HG02973 (cell line): Measurements from ENCODE around the gene COMT.

ENCODE experiments used
- ATAC-seq: cut with Tn5 transposase; IDR thresholded peaks from one replicate; pipeline ENCODE4 v1.9.1; 2021; ENCODE audit warnings: moderate library complexity; ENCODE audit not compliant: unreplicated experiment

Gene COMT

GRCh38 chr22:19955241-19956128, 13.9 kb downstream of the COMT start:
- ATAC-seq = no peak

DNA sequence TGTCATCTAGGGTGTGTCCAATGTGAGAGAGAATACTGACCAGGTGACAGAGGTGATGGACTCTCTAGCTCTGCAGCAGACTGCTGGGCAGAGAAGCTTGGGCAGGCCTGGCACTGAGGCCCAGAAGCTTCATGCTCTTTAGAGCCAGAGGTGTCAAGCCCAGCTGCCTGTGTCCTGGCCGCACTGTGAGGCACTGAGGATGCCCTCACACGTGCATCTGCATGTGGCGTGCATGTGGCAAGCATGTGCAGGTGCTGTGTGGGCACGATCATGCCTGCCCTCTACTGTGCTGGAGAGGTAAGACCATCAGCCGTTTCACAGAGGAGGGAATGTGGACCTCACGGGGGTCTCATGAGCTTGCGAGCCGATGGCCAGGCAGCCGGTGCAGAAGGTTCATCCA, 15.9 kb downstream of the COMT start:
- no peak for ATAC-seq

GRCh38 chr22:19958083-19959042, 16.8 kb downstream of the COMT start:
- ATAC-seq = no peak

DNA sequence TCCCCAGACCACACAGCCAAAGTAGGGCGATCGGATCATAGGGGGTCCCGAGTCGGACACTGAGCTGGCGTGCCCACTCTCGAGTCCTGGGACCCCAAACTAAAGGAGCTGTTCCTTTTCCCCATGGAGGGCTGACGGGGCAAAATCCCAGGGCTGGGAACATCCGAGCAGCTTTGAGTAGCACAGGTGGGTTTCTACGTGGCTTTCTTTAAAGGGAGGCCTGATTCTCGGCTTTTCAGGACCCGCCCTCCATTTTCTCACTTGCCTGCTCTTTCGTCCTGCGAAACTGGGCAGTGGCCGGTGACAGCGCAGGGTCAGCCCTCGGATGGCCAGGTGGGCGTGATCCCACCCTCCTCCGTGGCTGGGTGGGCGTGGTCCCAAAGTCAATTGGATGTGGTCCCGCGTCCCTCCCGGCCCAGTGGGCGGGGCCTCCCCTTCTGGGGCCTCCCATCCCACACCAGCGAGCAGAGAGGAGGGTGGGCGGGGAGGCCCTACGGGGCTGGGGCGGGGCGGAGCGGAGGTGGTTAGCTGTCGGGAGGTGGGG, 17.5 kb downstream of the COMT start:
- ATAC-seq = no peak

GRCh38 chr22:19959587-19960490, 18.3 kb downstream of the COMT start:
- ATAC-seq = no peak

- no peak for ATAC-seq
Observed at GRCh38 chr22:19960491-19961200, 19.1 kb downstream of the COMT start.

- ATAC-seq = no peak
Observed at GRCh38 chr22:19961201-19961580, 19.6 kb downstream of the COMT start.

DNA sequence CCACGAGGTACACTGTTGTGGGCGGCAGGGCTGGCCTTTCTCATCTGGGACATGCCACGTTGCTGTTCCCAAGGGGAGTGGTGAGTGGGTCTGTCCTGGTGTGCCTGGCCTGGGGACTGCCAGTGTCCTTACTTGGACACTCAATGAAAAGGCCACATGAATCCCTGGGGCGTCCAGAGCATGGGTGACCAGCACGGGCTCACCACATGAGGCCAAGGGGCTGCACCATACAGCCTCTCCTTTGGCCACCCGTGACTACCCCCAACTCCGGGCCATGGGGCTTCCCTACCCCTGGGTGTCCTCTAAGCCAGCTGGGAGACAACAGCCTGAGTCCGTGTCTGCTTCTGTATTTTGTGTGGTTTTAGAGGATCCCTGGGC, 20.3 kb downstream of the COMT start:
- no peak for ATAC-seq

DNA sequence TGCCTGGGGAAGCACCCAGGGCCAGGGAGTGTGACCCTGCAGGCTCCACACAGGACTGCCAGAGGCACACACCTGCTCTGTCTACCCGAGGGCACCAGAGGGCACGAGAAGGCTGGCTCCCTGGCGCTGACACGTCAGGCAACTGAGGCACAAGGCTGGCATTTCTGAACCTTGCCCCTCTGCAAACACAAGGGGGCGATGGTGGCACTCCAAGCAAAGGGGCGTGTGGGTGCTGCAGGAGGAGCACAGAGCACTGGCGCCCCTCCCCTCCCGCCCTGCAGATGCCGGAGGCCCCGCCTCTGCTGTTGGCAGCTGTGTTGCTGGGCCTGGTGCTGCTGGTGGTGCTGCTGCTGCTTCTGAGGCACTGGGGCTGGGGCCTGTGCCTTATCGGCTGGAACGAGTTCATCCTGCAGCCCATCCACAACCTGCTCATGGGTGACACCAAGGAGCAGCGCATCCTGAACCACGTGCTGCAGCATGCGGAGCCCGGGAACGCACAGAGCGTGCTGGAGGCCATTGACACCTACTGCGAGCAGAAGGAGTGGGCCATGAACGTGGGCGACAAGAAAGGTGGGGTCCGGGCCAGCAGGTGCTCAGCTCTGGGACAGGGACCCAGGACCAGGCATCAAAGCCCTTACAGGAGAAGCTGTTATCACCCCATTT, 20.8 kb downstream of the COMT start:
- no peak for ATAC-seq

DNA sequence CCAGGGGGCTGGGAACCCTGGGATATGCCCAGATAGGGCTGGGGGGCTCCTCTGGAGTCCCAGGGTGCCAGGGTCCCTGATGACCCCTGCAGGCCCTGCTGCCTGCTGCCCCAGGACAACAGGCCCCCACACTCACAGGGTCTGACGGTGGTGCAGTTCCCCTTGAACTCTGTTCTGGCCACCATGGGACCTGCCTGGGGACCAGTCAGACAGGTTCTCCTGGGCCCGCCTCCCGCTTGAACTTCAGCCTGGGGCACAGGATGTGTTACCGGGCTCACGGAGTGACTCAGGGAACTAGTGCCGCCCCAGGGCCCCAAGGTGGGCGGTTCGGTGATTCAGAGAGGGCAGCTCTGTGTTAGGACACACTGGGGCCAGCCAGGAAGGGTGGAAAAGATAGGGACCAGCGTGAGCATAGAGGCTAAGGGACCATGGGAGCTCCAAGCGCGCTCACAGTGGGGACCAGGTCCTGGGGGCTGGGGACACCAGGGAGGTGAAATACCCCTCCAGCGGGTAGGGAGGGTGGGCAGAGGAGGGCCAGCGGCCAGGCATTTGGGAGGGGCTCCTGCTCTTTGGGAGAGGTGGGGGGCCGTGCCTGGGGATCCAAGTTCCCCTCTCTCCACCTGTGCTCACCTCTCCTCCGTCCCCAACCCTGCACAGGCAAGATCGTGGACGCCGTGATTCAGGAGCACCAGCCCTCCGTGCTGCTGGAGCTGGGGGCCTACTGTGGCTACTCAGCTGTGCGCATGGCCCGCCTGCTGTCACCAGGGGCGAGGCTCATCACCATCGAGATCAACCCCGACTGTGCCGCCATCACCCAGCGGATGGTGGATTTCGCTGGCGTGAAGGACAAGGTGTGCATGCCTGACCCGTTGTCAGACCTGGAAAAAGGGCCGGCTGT, 21.6 kb downstream of the COMT start:
- ATAC-seq = no peak

DNA sequence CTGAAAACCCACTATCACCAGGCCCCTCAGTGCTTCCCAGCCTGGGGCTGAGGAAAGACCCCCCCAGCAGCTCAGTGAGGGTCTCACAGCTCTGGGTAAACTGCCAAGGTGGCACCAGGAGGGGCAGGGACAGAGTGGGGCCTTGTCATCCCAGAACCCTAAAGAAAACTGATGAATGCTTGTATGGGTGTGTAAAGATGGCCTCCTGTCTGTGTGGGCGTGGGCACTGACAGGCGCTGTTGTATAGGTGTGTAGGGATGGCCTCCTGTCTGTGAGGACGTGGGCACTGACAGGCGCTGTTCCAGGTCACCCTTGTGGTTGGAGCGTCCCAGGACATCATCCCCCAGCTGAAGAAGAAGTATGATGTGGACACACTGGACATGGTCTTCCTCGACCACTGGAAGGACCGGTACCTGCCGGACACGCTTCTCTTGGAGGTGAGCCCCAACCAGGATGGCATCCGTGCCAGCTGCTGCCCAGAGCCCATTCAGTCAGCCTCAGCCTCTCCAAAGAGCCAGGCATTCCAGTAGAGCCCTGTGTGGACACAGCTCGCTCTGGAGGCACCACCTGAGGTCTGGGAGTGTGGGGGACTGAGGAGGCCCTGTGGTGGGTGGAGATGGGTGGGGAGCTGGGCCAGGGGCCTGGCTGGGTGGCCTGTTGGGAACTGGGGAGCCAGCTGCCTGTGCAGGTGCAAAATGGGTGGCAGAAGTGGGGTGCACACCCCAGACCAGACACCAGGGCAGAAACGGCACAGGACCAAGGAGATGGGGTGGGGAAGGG, 22.5 kb downstream of the COMT start:
- no peak for ATAC-seq

DNA sequence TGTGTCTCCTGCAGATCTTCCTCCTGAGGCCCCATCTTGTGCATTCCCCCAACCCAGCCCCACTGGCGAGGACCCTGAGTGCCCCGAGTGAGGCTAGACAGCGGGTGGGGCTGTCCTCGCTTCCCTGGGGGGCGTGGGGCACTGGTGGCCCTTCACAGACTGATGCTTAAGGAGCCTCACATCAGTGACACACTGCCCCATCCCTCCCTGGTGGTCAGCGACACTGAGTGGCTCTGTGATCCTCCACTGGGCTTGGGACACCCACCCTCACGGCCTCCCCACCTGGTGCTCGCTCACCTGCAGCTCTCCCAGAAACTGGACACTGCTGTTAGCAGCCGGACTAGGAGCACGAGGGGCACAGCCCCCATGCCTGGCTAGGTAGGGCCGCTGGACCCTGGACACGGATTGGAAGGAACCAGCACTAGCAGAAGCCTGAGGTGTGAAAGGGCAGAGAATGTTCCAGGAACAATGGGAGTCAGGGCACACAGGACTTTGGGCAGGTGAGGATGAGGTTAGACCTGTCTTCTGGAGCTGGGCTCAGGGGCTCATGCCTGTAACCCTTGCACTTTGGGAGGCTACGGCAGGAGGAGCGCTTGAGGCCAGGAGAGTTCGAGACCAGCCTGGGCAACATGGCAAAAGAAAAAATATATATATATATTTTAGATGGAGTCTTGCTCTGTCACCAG, 23.3 kb downstream of the COMT start:
- no peak for ATAC-seq

DNA sequence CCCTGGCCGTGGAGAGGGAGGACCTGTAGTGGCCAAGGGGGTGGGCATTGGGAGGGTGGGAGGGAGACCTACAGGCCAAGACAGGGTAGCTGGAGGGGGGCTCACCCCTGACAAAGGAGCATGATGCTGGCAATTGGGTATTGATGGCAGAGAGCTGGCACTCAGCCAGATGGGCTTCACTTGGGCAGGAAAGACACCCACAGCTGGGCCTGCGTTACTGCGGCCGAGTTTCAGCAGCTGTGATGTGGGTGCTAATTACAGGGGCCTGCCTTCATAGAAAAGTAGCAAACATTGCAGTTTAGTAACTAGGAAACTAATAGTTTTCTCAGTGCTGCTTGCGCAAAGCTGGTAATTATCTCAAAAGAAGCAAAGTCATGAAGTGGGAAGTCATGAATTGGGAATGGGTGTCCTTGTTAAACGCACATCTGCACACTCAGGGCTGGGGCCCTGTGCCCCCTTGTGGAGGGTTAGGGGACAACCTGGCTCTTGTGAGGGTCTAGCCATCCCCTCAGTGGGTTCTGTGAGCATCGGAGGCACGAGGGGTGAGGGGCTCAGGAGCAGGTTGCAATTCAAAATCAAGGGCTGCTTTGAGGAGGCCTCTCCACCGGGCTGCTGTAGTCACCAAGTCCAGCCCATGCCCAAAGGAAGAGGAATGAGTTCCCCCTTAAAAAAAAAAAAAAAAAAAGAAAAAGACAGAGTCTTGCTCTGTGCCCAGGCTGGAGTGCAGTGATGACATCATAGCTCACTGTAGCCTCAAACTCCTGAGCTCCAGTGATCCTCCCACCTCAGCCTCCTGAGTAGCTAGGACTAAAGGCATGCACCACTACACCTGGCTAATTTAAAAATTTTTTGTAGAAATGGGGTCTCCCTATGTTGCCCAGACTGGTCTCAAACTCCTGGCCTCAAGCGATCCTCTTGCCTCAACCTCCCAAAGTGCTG, 24.5 kb downstream of the COMT start:
- ATAC-seq = no peak

- ATAC-seq = no peak
Observed at GRCh38 chr22:19966908-19967750, 25.6 kb downstream of the COMT start.

DNA sequence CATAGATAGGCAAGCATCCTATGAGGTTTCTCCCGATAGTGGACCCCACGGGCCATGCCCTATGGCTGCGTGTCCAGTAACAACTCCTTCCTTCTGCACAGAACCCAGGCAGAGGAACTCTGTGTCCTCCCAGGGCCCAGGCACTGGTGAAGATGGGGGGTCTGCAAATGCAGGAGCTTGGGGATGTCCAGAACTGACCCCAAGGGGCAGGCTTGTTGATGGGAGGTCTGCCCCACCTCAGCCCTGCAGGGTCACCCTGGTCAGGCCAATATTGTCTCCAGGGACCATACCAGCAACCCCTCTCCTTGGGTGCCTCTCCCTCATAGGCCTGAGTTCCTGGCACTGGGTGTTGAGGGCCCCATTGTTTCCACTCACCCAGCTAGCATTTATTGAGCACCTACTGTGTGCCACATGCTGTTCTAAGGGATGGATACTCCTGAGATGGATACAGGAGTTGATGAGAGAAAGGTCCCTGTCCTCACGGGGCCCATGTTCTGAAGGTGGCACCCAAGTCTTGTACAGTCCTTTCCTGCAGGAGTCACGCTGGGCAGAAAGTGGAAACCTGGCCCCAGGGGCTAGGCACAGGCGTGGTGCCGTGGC, 26.4 kb downstream of the COMT start:
- no peak for ATAC-seq
